ENCODE results near the gene ZNF511. TPM values are rescaled to one million over a fixed set of nuclear protein-coding genes. Genes with fewer than 3 reads are reported as not detected.

The ZNF511 gene
- total and polyA plus RNA-seq, 9 of the 15 experiments (the other 6 are each of a cell fraction or from before 2014, with no cell fraction given), result 0.61 to 69.3 (median 40.1) TPM

DNA sequence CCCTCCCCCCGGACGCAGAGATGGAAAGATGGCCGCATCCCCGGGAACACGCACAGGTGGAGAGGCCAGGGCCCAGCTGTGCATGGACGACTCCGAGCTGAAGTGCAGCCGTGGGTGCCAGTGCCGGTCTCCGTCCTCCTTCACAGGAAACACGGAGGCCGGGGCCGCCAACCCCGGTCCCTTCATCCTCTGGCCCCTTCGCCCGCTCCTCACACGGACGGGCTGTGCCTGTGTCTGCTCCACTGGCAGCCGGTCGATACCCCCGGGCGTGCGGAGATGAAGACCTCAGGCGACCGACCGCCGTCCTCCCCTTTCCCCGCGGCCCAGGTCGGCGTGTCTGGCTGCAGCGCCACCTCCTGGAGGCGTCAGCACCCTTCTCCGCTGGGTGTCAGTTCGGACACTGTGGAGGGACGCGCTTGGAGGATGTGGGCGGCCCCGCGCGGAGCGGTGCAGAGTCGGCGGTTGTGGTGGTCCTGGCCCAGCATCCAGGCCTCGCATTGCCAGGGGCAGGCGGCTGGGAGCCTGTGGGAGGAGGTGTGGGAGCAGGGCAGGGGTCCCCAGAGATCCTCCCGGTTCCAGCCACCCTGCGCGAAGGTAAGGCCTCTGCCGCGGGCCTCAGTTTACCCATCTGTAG lies 9.9 kb downstream of the ZNF511 start (continued):
- TF ChIP-seq, protein P1, sequence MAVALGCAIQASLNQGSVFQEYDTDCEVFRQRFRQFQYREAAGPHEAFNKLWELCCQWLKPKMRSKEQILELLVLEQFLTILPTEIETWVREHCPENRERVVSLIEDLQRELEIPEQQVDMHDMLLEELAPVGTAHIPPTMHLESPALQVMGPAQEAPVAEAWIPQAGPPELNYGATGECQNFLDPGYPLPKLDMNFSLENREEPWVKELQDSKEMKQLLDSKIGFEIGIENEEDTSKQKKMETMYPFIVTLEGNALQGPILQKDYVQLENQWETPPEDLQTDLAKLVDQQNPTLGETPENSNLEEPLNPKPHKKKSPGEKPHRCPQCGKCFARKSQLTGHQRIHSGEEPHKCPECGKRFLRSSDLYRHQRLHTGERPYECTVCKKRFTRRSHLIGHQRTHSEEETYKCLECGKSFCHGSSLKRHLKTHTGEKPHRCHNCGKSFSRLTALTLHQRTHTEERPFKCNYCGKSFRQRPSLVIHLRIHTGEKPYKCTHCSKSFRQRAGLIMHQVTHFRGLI (CRISPR knock-in tag; IDR thresholded peaks at IDR 0.05), result no peak
- TF ChIP-seq FUS (optimal IDR thresholded peaks at IDR 0.05; ENCODE audit: low read depth, low read length), result no peak
- no peak for TF ChIP-seq ZNF324 (CRISPR knock-in tag; IDR thresholded peaks at IDR 0.05)
- TF ChIP-seq XRCC4 (IDR thresholded peaks at IDR 0.05; ENCODE audit: extremely low read depth, insufficient read depth, insufficient read length), result no peak
- TF ChIP-seq, protein P2, sequence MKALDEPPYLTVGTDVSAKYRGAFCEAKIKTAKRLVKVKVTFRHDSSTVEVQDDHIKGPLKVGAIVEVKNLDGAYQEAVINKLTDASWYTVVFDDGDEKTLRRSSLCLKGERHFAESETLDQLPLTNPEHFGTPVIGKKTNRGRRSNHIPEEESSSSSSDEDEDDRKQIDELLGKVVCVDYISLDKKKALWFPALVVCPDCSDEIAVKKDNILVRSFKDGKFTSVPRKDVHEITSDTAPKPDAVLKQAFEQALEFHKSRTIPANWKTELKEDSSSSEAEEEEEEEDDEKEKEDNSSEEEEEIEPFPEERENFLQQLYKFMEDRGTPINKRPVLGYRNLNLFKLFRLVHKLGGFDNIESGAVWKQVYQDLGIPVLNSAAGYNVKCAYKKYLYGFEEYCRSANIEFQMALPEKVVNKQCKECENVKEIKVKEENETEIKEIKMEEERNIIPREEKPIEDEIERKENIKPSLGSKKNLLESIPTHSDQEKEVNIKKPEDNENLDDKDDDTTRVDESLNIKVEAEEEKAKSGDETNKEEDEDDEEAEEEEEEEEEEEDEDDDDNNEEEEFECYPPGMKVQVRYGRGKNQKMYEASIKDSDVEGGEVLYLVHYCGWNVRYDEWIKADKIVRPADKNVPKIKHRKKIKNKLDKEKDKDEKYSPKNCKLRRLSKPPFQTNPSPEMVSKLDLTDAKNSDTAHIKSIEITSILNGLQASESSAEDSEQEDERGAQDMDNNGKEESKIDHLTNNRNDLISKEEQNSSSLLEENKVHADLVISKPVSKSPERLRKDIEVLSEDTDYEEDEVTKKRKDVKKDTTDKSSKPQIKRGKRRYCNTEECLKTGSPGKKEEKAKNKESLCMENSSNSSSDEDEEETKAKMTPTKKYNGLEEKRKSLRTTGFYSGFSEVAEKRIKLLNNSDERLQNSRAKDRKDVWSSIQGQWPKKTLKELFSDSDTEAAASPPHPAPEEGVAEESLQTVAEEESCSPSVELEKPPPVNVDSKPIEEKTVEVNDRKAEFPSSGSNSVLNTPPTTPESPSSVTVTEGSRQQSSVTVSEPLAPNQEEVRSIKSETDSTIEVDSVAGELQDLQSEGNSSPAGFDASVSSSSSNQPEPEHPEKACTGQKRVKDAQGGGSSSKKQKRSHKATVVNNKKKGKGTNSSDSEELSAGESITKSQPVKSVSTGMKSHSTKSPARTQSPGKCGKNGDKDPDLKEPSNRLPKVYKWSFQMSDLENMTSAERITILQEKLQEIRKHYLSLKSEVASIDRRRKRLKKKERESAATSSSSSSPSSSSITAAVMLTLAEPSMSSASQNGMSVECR (CRISPR knock-in tag; IDR thresholded peaks at IDR 0.05), result peak; percentile 59; the same call in 1 of the 2 replicates
- TF ChIP-seq NR2C1 (IDR thresholded peaks at IDR 0.05), result no peak
- TF ChIP-seq NR2C1 (tag; IDR thresholded peaks at IDR 0.05), result no peak
- TF ChIP-seq ZNF507 (tag; conservative IDR thresholded peaks at IDR 0.05), result no peak
- TF ChIP-seq SRF (CRISPR knock-in tag; IDR thresholded peaks at IDR 0.05), result no peak
- TF ChIP-seq RHOXF2B (CRISPR knock-in tag; conservative IDR thresholded peaks at IDR 0.05), result no peak
- TF ChIP-seq, protein P3, sequence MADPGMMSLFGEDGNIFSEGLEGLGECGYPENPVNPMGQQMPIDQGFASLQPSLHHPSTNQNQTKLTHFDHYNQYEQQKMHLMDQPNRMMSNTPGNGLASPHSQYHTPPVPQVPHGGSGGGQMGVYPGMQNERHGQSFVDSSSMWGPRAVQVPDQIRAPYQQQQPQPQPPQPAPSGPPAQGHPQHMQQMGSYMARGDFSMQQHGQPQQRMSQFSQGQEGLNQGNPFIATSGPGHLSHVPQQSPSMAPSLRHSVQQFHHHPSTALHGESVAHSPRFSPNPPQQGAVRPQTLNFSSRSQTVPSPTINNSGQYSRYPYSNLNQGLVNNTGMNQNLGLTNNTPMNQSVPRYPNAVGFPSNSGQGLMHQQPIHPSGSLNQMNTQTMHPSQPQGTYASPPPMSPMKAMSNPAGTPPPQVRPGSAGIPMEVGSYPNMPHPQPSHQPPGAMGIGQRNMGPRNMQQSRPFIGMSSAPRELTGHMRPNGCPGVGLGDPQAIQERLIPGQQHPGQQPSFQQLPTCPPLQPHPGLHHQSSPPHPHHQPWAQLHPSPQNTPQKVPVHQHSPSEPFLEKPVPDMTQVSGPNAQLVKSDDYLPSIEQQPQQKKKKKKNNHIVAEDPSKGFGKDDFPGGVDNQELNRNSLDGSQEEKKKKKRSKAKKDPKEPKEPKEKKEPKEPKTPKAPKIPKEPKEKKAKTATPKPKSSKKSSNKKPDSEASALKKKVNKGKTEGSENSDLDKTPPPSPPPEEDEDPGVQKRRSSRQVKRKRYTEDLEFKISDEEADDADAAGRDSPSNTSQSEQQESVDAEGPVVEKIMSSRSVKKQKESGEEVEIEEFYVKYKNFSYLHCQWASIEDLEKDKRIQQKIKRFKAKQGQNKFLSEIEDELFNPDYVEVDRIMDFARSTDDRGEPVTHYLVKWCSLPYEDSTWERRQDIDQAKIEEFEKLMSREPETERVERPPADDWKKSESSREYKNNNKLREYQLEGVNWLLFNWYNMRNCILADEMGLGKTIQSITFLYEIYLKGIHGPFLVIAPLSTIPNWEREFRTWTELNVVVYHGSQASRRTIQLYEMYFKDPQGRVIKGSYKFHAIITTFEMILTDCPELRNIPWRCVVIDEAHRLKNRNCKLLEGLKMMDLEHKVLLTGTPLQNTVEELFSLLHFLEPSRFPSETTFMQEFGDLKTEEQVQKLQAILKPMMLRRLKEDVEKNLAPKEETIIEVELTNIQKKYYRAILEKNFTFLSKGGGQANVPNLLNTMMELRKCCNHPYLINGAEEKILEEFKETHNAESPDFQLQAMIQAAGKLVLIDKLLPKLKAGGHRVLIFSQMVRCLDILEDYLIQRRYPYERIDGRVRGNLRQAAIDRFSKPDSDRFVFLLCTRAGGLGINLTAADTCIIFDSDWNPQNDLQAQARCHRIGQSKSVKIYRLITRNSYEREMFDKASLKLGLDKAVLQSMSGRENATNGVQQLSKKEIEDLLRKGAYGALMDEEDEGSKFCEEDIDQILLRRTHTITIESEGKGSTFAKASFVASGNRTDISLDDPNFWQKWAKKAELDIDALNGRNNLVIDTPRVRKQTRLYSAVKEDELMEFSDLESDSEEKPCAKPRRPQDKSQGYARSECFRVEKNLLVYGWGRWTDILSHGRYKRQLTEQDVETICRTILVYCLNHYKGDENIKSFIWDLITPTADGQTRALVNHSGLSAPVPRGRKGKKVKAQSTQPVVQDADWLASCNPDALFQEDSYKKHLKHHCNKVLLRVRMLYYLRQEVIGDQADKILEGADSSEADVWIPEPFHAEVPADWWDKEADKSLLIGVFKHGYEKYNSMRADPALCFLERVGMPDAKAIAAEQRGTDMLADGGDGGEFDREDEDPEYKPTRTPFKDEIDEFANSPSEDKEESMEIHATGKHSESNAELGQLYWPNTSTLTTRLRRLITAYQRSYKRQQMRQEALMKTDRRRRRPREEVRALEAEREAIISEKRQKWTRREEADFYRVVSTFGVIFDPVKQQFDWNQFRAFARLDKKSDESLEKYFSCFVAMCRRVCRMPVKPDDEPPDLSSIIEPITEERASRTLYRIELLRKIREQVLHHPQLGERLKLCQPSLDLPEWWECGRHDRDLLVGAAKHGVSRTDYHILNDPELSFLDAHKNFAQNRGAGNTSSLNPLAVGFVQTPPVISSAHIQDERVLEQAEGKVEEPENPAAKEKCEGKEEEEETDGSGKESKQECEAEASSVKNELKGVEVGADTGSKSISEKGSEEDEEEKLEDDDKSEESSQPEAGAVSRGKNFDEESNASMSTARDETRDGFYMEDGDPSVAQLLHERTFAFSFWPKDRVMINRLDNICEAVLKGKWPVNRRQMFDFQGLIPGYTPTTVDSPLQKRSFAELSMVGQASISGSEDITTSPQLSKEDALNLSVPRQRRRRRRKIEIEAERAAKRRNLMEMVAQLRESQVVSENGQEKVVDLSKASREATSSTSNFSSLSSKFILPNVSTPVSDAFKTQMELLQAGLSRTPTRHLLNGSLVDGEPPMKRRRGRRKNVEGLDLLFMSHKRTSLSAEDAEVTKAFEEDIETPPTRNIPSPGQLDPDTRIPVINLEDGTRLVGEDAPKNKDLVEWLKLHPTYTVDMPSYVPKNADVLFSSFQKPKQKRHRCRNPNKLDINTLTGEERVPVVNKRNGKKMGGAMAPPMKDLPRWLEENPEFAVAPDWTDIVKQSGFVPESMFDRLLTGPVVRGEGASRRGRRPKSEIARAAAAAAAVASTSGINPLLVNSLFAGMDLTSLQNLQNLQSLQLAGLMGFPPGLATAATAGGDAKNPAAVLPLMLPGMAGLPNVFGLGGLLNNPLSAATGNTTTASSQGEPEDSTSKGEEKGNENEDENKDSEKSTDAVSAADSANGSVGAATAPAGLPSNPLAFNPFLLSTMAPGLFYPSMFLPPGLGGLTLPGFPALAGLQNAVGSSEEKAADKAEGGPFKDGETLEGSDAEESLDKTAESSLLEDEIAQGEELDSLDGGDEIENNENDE (IDR thresholded peaks at IDR 0.05; ENCODE audit: low read depth, low read length), result no peak

Data from K562 (cell line).